Thymus (tissue), 11 donors: ENCODE results near the gene SLC9A8. TPM values are rescaled to one million over a fixed set of nuclear protein-coding genes. Genes with fewer than 3 reads are reported as not detected.

Experiments
- DNase-seq, 9 donors: peaks; one replicate each; pipeline ENCODE4 v3.0.0-alpha.2; 2013; ENCODE audit warnings: low spot score in 9 of 9, low read depth in 6 of 9, missing footprints in 1 of 9
- H3K27ac ChIP-seq, 2 donors: one replicate each; pipeline ENCODE4 v1.5.1; 2013; ENCODE audit warnings: control low read depth in 1 of 2, low read depth in 1 of 2, low read length in 1 of 2, mild to moderate bottlenecking in 1 of 2, moderate library complexity in 1 of 2
- H3K27me3 ChIP-seq, 2 donors: one replicate each; pipeline ENCODE4 v1.5.1; 2013; ENCODE audit warnings: low read length in 1 of 2; ENCODE audit not compliant: control insufficient read depth in 2 of 2, insufficient read depth in 1 of 2
- H3K36me3 ChIP-seq, 2 donors: one replicate each; pipeline ENCODE4 v1.5.1; 2013; ENCODE audit warnings: low read length in 1 of 2, mild to moderate bottlenecking in 1 of 2, moderate library complexity in 1 of 2; ENCODE audit not compliant: control insufficient read depth in 2 of 2, insufficient read depth in 2 of 2
- H3K4me1 ChIP-seq, 2 donors: one replicate each; pipeline ENCODE4 v1.5.1; 2013; ENCODE audit warnings: low read length in 2 of 2; ENCODE audit not compliant: control insufficient read depth in 2 of 2, insufficient read depth in 2 of 2
- H3K4me3 ChIP-seq, 2 donors: one replicate each; pipeline ENCODE4 v1.5.1; 2013; ENCODE audit warnings: low read length in 2 of 2, control low read depth in 1 of 2, mild to moderate bottlenecking in 1 of 2
- H3K9me3 ChIP-seq, 2 donors: one replicate each; pipeline ENCODE4 v1.5.1; 2013; ENCODE audit warnings: low read length in 1 of 2, mild to moderate bottlenecking in 1 of 2; ENCODE audit not compliant: control insufficient read depth in 2 of 2, insufficient read depth in 1 of 2
- WGBS: extraction: QIAGEN DNeasy Blood & Tissue Kit; methylation state at CpG from one replicate; pipeline ENCODE4 v1.1.7; 2013; 5-methylcytosine and 5-hydroxymethylcytosine counted together
- polyA plus RNA-seq: library from polyadenylated mRNA; stranded (reverse); fragments of 200-250 nt; gene quantifications from one replicate; pipeline ENCODE4 v1.2.3, GENCODE V29; 2013
- total RNA-seq: library from RNA; stranded (reverse); fragments of 120-200 nt; gene quantifications from one replicate; pipeline ENCODE4 v1.2.4, GENCODE V29; 2013
- donor health status: healthy.

Gene SLC9A8
- total and polyA plus RNA-seq, 2 donors: 3.9 to 14.1 TPM

GRCh38 chr20:49901588-49901987 lies 89.0 kb downstream of the SLC9A8 start:
- Histone ChIP-seq H3K27me3 (no peaks in the 10 kb centered on the region), H3K9me3 (no peaks in the 10 kb centered on the region), H3K4me3 (no peak overlapping the region), H3K4me1 (no peaks in the 10 kb centered on the region), H3K27ac (no peak overlapping the region), H3K36me3 (peaks cover 27 to 29% of the 10 kb centered on the region in 2 donors)
- WGBS: 96% methylated on average over 5 of the region's 5 CpGs
- DNase-seq: no peak

GRCh38 chr20:49904440-49905214 lies 92.0 kb downstream of the SLC9A8 start:
- Histone ChIP-seq H3K36me3 (peaks cover 43 to 56% of the 10 kb centered on the region in 2 donors), H3K27me3 (no peaks in the 10 kb centered on the region), H3K9me3 (no peaks in the 10 kb centered on the region), H3K27ac (no peak overlapping the region), H3K4me1 (no peaks in the 10 kb centered on the region), H3K4me3 (no peak overlapping the region)
- no peak for DNase-seq
- 97% methylated on average over 17 of the region's 17 CpGs for WGBS

GRCh38 chr20:49905415-49906091 lies 92.9 kb downstream of the SLC9A8 start:
- no peak for DNase-seq
- H3K36me3 ChIP-seq: peaks cover 43 to 64% of the 10 kb centered on the region in 2 donors
- no peaks in the 10 kb centered on the region for H3K4me1 ChIP-seq
- no peak overlapping the region for H3K4me3 ChIP-seq
- H3K27me3 ChIP-seq: no peaks in the 10 kb centered on the region
- no peaks in the 10 kb centered on the region for H3K9me3 ChIP-seq
- WGBS: 98% methylated on average over 29 of the region's 29 CpGs
- no peak overlapping the region for H3K27ac ChIP-seq

GRCh38 chr20:49906101-49906604 lies 93.5 kb downstream of the SLC9A8 start:
- no peak overlapping the region for H3K27ac ChIP-seq
- H3K36me3 ChIP-seq: peaks cover 46 to 65% of the 10 kb centered on the region in 2 donors
- no peak for DNase-seq
- no peaks in the 10 kb centered on the region for H3K9me3 ChIP-seq
- H3K4me3 ChIP-seq: no peak overlapping the region
- no peaks in the 10 kb centered on the region for H3K27me3 ChIP-seq
- 98% methylated on average over 37 of the region's 37 CpGs for WGBS
- no peaks in the 10 kb centered on the region for H3K4me1 ChIP-seq

- Histone ChIP-seq H3K27me3 (no peaks in the 10 kb centered on the region), H3K4me1 (no peaks in the 10 kb centered on the region), H3K36me3 (peaks cover 46 to 65% of the 10 kb centered on the region in 2 donors), H3K27ac (no peak overlapping the region), H3K9me3 (no peaks in the 10 kb centered on the region), H3K4me3 (no peak overlapping the region)
- no peak for DNase-seq
- WGBS: 97% methylated on average over 15 of the region's 15 CpGs
These were observed 94.1 kb downstream of the SLC9A8 start for GRCh38 chr20:49906615-49907154.

GRCh38 chr20:49907405-49908257 lies 95.0 kb downstream of the SLC9A8 start:
- no peaks in the 10 kb centered on the region for H3K27me3 ChIP-seq
- no peaks in the 10 kb centered on the region for H3K9me3 ChIP-seq
- no peak for DNase-seq
- H3K36me3 ChIP-seq: peaks cover 46 to 65% of the 10 kb centered on the region in 2 donors
- no peaks in the 10 kb centered on the region for H3K4me1 ChIP-seq
- WGBS: 96% methylated on average over 19 of the region's 19 CpGs
- H3K27ac ChIP-seq: no peak overlapping the region
- no peak overlapping the region for H3K4me3 ChIP-seq

GRCh38 chr20:49908258-49908565 lies 95.6 kb downstream of the SLC9A8 start:
- Histone ChIP-seq H3K36me3 (peaks cover 46 to 65% of the 10 kb centered on the region in 2 donors), H3K27me3 (no peaks in the 10 kb centered on the region), H3K27ac (no peak overlapping the region), H3K4me3 (no peak overlapping the region), H3K4me1 (no peaks in the 10 kb centered on the region), H3K9me3 (no peaks in the 10 kb centered on the region)
- DNase-seq: no peak
- WGBS: 98% methylated on average over 11 of the region's 11 CpGs

- Histone ChIP-seq H3K4me3 (no peak overlapping the region), H3K27ac (no peak overlapping the region), H3K27me3 (no peaks in the 10 kb centered on the region), H3K9me3 (no peaks in the 10 kb centered on the region), H3K36me3 (peaks cover 35 to 56% of the 10 kb centered on the region in 2 donors), H3K4me1 (peaks cover 10% of the 10 kb centered on the region in 2 donors)
- no peak for DNase-seq
- 96% methylated on average over 28 of the region's 28 CpGs for WGBS
These were observed 97.1 kb downstream of the SLC9A8 start for GRCh38 chr20:49909499-49910339.
